SK-N-MC (cell line): ENCODE data around the gene CFAP70.
A peak's percentile ranks its signal among the peaks of the same experiment; 100 is the strongest.
"Not testable (repeated sequence)": the region's sequence is repeated elsewhere in the genome, so short reads cannot be mapped to it uniquely, and the experiment has no call there.

Experiments
- DNase-seq: peaks from one replicate; pipeline ENCODE4 v3.0.0-alpha.2; 2011; ENCODE audit warnings: low read depth, low spot score
- H3K27ac ChIP-seq: fragments of 200-600 bp; sonication (generic); 2 replicates; pipeline ENCODE4 v1.5.1; 2016; ENCODE audit warnings: mixed run types
- H3K36me3 ChIP-seq: fragments of 200-600 bp; sonication (generic); 2 replicates; pipeline ENCODE4 v1.6.1; 2017; ENCODE audit warnings: antibody characterized with exemption, low read length, mixed read lengths; ENCODE audit not compliant: insufficient read depth
- H3K4me3 ChIP-seq: fragments of 200-600 bp; sonication (generic); 2 replicates; pipeline ENCODE4 v1.5.1; 2016
- H3K9ac ChIP-seq: fragments of 200-600 bp; sonication (generic); 2 replicates; pipeline ENCODE4 v1.8.0; 2017; ENCODE audit warnings: mixed run types, mixed read lengths; ENCODE audit not compliant: insufficient read length
- H3K9me3 ChIP-seq: fragments of 200-600 bp; sonication (generic); 2 replicates; pipeline ENCODE4 v1.6.1; 2017; ENCODE audit warnings: low read depth, mild to moderate bottlenecking, antibody characterized with exemption, low read length, moderate library complexity, mixed read lengths
- EZH2 ChIP-seq: fragments of 200-600 bp; sonication (generic); IDR thresholded peaks from one replicate; pipeline ENCODE4 v1.6.1; 2017; ENCODE audit warnings: antibody characterized with exemption
- FOXP2 ChIP-seq: optimal IDR thresholded peaks from 2 replicates; pipeline ENCODE3; 2011; ENCODE audit warnings: mild to moderate bottlenecking, moderate library complexity; ENCODE audit not compliant: insufficient read depth; ENCODE audit errors: extremely low read length, control extremely low read depth
- POLR2AphosphoS5 ChIP-seq: IDR thresholded peaks from 2 replicates; pipeline ENCODE4 v1.6.1; 2012; ENCODE audit warnings: mild to moderate bottlenecking, low read depth, low read length, borderline replicate concordance

Gene CFAP70

DNA sequence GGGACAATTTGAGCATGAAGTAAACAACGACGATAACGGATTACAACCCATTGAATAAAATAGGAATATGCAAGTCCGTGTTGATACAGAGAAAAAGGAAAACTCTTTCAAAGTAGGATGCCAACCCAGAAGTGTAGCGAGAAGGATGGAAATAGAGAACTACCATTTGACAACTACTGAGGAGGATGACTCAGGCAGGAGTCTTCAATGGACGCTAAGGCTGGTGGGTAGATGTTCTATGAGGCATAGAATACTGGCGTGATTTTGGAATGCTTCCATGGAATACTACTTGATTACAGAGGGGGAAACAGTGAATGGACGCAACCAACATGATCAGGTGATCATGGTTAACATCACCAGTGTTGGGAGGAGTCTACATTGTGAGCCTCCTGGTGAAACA, 828 bp upstream of the CFAP70 start:
- TF ChIP-seq EZH2 (no peak), POLR2AphosphoS5 (no peak), FOXP2 (no peak)
- Histone ChIP-seq H3K9ac (no peak overlapping the region), H3K9me3 (no peaks in the 10 kb centered on the region), H3K36me3 (no peaks in the 10 kb centered on the region), H3K4me3 (no peak overlapping the region), H3K27ac (no peak overlapping the region)
- no peak for DNase-seq

DNA sequence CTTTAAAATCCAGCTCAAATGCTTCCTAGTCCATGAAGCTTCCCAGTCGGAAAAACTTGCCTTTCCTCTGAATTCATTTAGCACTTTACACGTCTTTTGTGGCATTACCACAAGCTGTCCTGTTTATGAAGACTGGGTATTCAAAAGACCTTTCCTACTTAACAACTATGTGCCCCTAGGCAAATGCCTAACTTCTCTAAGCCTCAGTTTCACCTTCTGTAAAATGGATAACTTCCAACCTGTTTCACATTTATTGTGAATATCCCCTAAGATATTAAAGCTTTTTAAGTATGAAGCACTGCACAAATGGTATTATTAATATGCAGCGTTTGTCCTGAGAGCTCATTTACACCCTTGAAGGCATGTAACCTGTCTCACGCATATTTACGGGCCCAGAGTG, 843 bp downstream of the CFAP70 start:
- TF ChIP-seq EZH2 = no peak
- no peak for TF ChIP-seq POLR2AphosphoS5
- TF ChIP-seq FOXP2 = no peak
- H3K36me3 ChIP-seq = no peaks in the 10 kb centered on the region
- H3K27ac ChIP-seq = no peak overlapping the region
- no peaks in the 10 kb centered on the region for H3K9me3 ChIP-seq
- H3K9ac ChIP-seq = peak overlapping the region; percentile 78
- H3K4me3 ChIP-seq = peak overlapping the region; percentile 82
- DNase-seq = no peak

DNA sequence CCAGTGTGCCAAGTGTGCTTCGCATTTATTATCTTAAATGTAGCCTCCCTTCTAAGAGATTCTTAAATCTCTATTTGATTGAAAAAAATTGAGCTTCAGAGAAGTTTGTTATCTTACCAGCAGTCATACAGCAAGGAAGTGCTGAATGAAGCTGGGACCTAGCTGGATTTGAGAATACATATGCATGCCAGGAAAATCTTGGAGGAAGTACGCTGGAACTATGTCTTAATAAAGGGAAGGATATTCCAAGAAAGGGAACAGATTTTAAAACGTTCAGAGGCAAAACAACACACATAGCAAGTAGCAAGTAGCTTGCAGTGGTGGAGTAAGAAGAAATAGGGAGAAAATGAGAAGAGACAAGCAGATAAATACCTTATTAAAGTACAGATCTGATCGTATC, 1.5 kb downstream of the CFAP70 start:
- Histone ChIP-seq H3K9ac (no peak overlapping the region), H3K9me3 (no peaks in the 10 kb centered on the region), H3K36me3 (no peaks in the 10 kb centered on the region), H3K4me3 (no peak overlapping the region), H3K27ac (no peak overlapping the region)
- TF ChIP-seq POLR2AphosphoS5 = no peak
- TF ChIP-seq FOXP2 = no peak
- TF ChIP-seq EZH2 = no peak
- no peak for DNase-seq

DNA sequence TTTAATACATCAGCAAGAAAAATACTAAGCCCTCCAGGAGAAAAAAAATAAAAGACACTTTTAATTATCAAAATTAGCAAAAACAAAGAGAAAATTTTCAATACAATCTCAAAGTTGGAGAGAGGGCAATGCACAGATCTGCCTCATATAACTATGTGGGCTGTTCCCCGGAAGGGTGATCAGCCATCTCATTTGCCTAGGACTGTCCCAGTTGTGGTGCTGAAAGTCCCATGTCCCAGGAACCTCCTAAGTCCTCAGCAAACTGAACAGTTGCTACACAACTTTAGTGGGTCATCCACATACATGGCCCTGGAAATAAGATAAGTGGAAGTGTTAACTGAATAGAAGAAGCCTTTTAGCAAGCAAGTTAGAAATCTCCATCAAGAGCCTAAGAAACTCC, 14.4 kb downstream of the CFAP70 start:
- no peak for DNase-seq

DNA sequence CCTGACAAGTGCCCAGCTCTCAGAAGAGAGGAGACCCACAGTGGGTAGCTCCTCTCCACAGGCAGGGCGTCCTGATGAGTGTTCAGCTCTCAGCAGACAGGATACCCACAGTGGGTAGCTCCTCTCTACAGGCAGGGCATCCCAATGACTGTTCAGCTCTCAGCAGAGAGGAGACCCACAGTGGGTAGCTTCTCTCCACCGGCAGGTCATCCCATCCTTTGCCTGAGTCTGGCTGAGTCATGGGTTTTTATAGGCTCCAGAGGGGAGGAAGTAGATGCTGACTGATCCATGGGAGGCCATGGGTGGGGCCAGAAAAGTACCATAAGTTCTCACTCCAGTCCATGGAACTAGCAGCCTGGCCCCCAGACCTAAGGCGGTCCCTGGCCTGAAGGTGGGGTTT, 18.5 kb downstream of the CFAP70 start:
- Histone ChIP-seq H3K9ac (no peak overlapping the region), H3K9me3 (no peaks in the 10 kb centered on the region), H3K27ac (no peak overlapping the region), H3K4me3 (no peak overlapping the region), H3K36me3 (no peaks in the 10 kb centered on the region)
- no peak for DNase-seq
- TF ChIP-seq EZH2 (no peak), POLR2AphosphoS5 (no peak), FOXP2 (no peak)

More for the DNA sequence above, 14.4 kb downstream of the CFAP70 start:
- Histone ChIP-seq H3K36me3 (no peaks in the 10 kb centered on the region), H3K9ac (no peak overlapping the region), H3K9me3 (no peaks in the 10 kb centered on the region), H3K4me3 (no peak overlapping the region), H3K27ac (no peak overlapping the region)
- TF ChIP-seq POLR2AphosphoS5 = no peak
- TF ChIP-seq EZH2 = no peak
- TF ChIP-seq FOXP2 = no peak

DNA sequence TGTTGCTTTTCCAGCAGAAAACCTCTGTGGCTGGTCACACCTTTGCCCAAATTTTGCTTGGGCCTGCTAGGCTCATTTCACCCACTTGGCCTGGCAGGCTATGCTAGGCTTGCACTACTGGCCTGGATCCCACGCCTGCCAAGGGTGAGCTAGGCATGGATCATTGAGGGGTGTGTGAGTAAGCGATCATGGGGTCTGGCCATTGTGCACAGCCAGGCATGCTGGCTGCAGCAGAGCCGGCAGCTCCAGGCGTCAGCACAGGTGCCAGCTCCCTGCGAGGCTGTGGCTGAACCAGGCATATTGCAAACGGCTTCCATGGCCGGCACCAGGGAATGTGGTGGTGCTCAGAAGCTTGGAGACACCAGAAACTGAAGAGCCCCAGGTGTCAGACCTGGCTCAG, 19.2 kb downstream of the CFAP70 start:
- no peak for DNase-seq
- Histone ChIP-seq H3K36me3 (no peaks in the 10 kb centered on the region), H3K9me3 (no peaks in the 10 kb centered on the region), H3K4me3 (no peak overlapping the region), H3K27ac (no peak overlapping the region), H3K9ac (no peak overlapping the region)
- TF ChIP-seq EZH2 (no peak), POLR2AphosphoS5 (no peak), FOXP2 (no peak)

DNA sequence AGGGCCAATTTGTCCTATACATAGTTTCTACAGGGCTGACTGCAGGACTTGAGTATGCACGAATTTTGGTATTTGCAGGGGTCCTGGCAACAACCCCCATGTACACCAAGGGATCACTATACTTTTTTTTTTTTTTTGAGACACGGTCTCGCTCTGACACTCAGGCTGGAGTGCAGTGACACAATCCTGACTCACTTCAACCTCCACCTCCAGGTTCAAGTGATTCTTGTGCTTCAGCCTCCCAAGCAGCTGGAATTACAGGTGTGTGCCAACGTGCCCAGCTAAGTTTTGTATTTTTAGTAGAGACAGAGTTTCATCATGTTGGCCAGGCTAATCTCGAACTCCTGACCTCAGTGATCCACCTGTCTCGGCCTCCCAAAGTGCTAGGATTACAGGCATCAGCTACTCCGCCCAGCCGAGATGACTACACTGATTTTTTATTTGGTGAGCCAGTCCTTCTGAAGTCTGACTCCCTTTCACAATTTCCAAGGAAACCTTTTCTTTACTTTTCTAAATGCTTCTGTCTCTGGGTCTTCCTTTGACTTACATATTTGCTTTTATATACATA, 19.8 kb downstream of the CFAP70 start:
- no peak overlapping the region for H3K27ac ChIP-seq
- no peaks in the 10 kb centered on the region for H3K36me3 ChIP-seq

DNA sequence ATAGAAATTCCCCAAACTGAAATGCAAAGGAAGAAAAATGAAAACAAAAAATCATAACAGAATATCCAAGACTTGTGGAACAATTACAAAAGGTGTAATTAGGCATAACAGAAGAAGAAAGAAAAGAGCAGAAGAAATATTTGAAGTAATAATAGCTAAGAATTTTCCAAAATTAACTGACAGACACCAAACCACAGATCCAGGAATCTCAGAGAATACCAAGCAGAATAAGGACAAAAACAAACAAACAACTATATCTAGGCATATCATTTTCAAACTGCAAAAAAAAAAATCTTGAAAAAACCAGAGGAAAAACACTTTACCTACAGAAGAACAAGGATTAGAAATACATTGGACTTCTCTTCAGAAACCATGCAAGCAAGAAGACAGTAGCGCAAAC, 25.5 kb downstream of the CFAP70 start:
- no peaks in the 10 kb centered on the region for H3K36me3 ChIP-seq
- no peak overlapping the region for H3K27ac ChIP-seq
- H3K4me3 ChIP-seq = no peak overlapping the region
- no peak overlapping the region for H3K9ac ChIP-seq
- no peak for DNase-seq
- TF ChIP-seq FOXP2 = no peak
- no peak for TF ChIP-seq POLR2AphosphoS5
- no peak for TF ChIP-seq EZH2
- H3K9me3 ChIP-seq = no peaks in the 10 kb centered on the region

More for the DNA sequence above, 19.8 kb downstream of the CFAP70 start:
- Histone ChIP-seq H3K9ac (no peak overlapping the region), H3K9me3 (no peaks in the 10 kb centered on the region), H3K4me3 (no peak overlapping the region)
- no peak for TF ChIP-seq FOXP2
- TF ChIP-seq POLR2AphosphoS5 = no peak
- no peak for TF ChIP-seq EZH2
- DNase-seq = no peak

DNA sequence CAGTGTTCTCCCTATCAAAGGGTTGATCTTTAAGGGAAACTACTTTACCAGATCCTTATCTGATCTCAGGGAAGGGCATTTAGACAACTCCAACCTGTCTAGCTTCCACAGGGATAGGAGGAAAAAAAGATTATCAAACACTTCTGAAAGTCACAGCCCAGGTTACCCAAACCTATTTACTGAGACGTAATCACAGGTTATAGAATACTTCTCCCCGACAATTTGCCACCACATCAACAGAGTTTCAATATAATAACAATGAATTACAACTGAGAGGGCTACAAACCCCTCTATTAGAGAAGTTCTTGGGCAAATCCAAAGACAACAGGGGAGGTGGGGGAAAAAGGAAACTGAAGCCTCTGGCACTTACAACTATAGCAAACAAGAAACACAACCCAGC, 26.3 kb downstream of the CFAP70 start:
- no peak overlapping the region for H3K9ac ChIP-seq
- TF ChIP-seq POLR2AphosphoS5 (no peak), FOXP2 (no peak), EZH2 (no peak)
- H3K36me3 ChIP-seq = no peaks in the 10 kb centered on the region
- no peak for DNase-seq
- H3K4me3 ChIP-seq = no peak overlapping the region
- H3K27ac ChIP-seq = no peak overlapping the region
- H3K9me3 ChIP-seq = no peaks in the 10 kb centered on the region

DNA sequence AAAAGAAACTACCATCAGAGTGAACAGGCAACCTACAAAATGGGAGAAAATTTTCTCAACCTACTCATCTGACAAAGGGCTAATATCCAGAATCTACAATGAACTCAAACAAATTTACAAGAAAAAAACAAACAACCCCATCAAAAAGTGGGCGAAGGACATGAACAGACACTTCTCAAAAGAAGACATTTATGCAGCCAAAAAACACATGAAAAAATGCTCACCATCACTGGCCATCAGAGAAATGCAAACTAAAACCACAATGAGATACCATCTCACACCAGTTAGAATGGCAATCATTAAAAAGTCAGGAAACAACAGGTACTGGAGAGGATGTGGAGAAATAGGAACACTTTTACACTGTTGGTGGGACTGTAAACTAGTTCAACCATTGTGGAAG, 30.1 kb downstream of the CFAP70 start:
- not testable (repeated sequence) for DNase-seq, H3K4me3 ChIP-seq, H3K9me3 ChIP-seq, H3K9ac ChIP-seq, H3K36me3 ChIP-seq, H3K27ac ChIP-seq

DNA sequence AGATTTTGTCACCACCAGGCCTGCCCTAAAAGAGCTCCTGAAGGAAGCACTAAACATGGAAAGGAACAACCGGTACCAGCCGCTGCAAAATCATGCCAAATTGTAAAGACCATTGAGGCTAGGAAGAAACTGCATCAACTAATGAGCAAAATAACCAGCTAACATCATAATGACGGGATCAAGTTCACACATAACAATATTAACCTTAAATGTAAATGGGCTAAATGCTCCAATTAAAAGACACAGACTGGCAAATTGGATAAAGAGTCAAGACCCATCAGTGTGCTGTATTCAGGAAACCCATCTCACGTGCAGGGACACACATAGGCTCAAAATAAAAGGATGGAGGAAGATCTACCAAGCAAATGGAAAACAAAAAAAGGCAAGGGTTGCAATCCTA, 33.4 kb downstream of the CFAP70 start:
- not testable (repeated sequence) for H3K9ac ChIP-seq, DNase-seq, H3K36me3 ChIP-seq, H3K4me3 ChIP-seq, H3K9me3 ChIP-seq, H3K27ac ChIP-seq

DNA sequence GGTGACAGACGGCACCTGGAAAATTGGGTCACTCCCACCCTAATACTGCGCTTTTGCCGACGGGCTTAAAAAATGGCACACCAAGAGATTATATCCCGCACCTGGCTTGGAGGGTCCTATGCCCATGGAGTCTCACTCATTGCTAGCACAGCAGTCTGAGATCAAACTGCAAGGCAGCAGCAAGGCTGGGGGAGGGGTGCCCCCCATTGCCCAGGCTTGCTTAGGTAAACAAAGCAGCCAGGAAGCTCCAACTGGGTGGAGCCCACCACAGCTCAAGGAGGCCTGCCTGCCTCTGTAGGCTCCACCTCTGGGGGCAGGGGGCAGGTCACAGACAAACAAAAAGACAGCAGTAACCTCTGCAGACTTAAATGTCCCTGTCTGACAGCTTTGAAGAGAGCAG, 35.1 kb downstream of the CFAP70 start:
- not testable (repeated sequence) for DNase-seq, H3K36me3 ChIP-seq, H3K9me3 ChIP-seq, H3K9ac ChIP-seq, H3K4me3 ChIP-seq, H3K27ac ChIP-seq
